K562 (cell line): ENCODE results near the gene GIGYF1. TPM values are rescaled to one million over a fixed set of nuclear protein-coding genes. Genes with fewer than 3 reads are reported as not detected.

Experiments
- ILF3 ChIP-seq: fragments of 450-650 bp; IDR thresholded peaks from 2 replicates; pipeline ENCODE4 v1.6.1; 2018; ENCODE audit warnings: antibody characterized with exemption, mild to moderate bottlenecking, moderate library complexity, borderline replicate concordance
- LCOR ChIP-seq: sonication (generic); formaldehyde crosslinking; IDR thresholded peaks from 2 replicates; pipeline ENCODE4 v1.8.0; 2022; ENCODE audit warnings: mild to moderate bottlenecking, missing genetic modification reagents
- SAP30 ChIP-seq: fragments of 200-600 bp; sonication (generic); IDR thresholded peaks from 2 replicates; pipeline ENCODE4 v1.6.1; 2012; ENCODE audit warnings: borderline replicate concordance, low read depth, mild to moderate bottlenecking, moderate library complexity, low read length, control low read depth, inconsistent platforms; ENCODE audit not compliant: insufficient read depth, poor library complexity, severe bottlenecking
- ZNF165 ChIP-seq: fragments of 250-450 bp; sonication (Bioruptor Pico); IDR thresholded peaks from 2 replicates; pipeline ENCODE4 v1.4.0; 2020; ENCODE audit warnings: borderline replicate concordance
- polyA plus RNA-seq, 8 experiments: library from polyadenylated mRNA; depleted of rRNA in 4 of 8; stranded (reverse) in 5 of 8; unstranded in 3 of 8; fragments of >200 nt; fragmentation: Nextera tagmentation in 2 of 8; fragmentation: Illumina TruSeq in 1 of 8; extraction: Ambion mirVana in 2 of 8; extraction: Trizol in 1 of 8; gene quantifications; 2 replicates each; pipeline versions ENCODE4 v1.2.1 to v1.2.3, GENCODE V29; 2011 to 2014; ENCODE audit warnings: inconsistent platforms in 1 of 8, missing spikeins in 1 of 8
- total RNA-seq, 7 experiments: library from RNA; depleted of rRNA in 6 of 7; stranded (reverse); fragments of >200 nt in 6 of 7; fragmentation: Illumina TruSeq in 2 of 7; extraction: Trizol in 2 of 7; gene quantifications; 2 replicates each; pipeline versions ENCODE4 v1.2.1 to v1.2.3, GENCODE V29; 2011 to 2021; ENCODE audit warnings: low replicate concordance in 1 of 7
- TF ChIP-seq, protein P1 (sequence below): IDR thresholded peaks from 2 replicates; pipeline ENCODE4 v1.6.1; 2011; ENCODE audit warnings: borderline replicate concordance, low read depth, mild to moderate bottlenecking, moderate library complexity, low read length; ENCODE audit not compliant: insufficient read depth, poor library complexity, severe bottlenecking
- TF ChIP-seq, protein P2 (sequence below): sonication (generic); formaldehyde crosslinking; IDR thresholded peaks from 2 replicates; pipeline ENCODE4 v1.5.0; 2020; ENCODE audit warnings: missing genetic modification reagents

Gene GIGYF1
- total and polyA plus RNA-seq, 9 of the 15 experiments (the other 6 are each of a cell fraction or from before 2014, with no cell fraction given) = 0.56 to 76.2 (median 16.8) TPM

GRCh38 chr7:100632951-100633717, 60.9 kb downstream of the GIGYF1 start (continued):
- TF ChIP-seq, protein P1, sequence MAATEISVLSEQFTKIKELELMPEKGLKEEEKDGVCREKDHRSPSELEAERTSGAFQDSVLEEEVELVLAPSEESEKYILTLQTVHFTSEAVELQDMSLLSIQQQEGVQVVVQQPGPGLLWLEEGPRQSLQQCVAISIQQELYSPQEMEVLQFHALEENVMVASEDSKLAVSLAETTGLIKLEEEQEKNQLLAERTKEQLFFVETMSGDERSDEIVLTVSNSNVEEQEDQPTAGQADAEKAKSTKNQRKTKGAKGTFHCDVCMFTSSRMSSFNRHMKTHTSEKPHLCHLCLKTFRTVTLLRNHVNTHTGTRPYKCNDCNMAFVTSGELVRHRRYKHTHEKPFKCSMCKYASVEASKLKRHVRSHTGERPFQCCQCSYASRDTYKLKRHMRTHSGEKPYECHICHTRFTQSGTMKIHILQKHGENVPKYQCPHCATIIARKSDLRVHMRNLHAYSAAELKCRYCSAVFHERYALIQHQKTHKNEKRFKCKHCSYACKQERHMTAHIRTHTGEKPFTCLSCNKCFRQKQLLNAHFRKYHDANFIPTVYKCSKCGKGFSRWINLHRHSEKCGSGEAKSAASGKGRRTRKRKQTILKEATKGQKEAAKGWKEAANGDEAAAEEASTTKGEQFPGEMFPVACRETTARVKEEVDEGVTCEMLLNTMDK = no peak
- no peak for TF ChIP-seq ZNF165 (CRISPR knock-in tag)
- TF ChIP-seq, protein P2, sequence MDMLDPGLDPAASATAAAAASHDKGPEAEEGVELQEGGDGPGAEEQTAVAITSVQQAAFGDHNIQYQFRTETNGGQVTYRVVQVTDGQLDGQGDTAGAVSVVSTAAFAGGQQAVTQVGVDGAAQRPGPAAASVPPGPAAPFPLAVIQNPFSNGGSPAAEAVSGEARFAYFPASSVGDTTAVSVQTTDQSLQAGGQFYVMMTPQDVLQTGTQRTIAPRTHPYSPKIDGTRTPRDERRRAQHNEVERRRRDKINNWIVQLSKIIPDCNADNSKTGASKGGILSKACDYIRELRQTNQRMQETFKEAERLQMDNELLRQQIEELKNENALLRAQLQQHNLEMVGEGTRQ (CRISPR knock-in tag) = no peak
- no peak for TF ChIP-seq ILF3
- TF ChIP-seq SAP30 = no peak
- TF ChIP-seq LCOR (CRISPR knock-in tag) = no peak
